Osteoblast (primary cell): Measurements from ENCODE around the gene ACER3. TPM values are rescaled to one million over a fixed set of nuclear protein-coding genes. Genes with fewer than 3 reads are reported as not detected.

Source experiments
- DNase-seq: peaks from one replicate; pipeline ENCODE4 v3.0.0; 2011; ENCODE audit warnings: low spot score, mixed read lengths; ENCODE audit not compliant: insufficient read length; ENCODE audit errors: missing footprints
- H2AFZ ChIP-seq: 2 replicates; pipeline ENCODE4 v1.6.0; 2011; ENCODE audit warnings: mild to moderate bottlenecking, low read length
- H3K27ac ChIP-seq: 2 replicates; pipeline ENCODE4 v1.5.1; 2011; ENCODE audit warnings: mild to moderate bottlenecking, low read depth, low read length, moderate library complexity
- H3K27me3 ChIP-seq: 2 replicates; pipeline ENCODE4 v1.6.0; 2012; ENCODE audit warnings: mild to moderate bottlenecking, control low read depth, inconsistent platforms, low read length, moderate library complexity; ENCODE audit not compliant: insufficient read depth
- H3K36me3 ChIP-seq: 2 replicates; pipeline ENCODE4 v1.5.1; 2011; ENCODE audit warnings: mild to moderate bottlenecking, low read length, control low read depth, moderate library complexity; ENCODE audit not compliant: insufficient read depth
- H3K4me1 ChIP-seq: 2 replicates; pipeline ENCODE4 v1.5.1; 2011; ENCODE audit warnings: mild to moderate bottlenecking, low read length, control low read depth, moderate library complexity; ENCODE audit not compliant: insufficient read depth
- H3K4me2 ChIP-seq: 2 replicates; pipeline ENCODE4 v1.6.0; 2011; ENCODE audit warnings: mild to moderate bottlenecking, low read length; ENCODE audit not compliant: insufficient read depth
- H3K4me3 ChIP-seq: fragments of 200-600 bp; sonication (generic); 3 replicates; pipeline ENCODE4 v1.5.1; 2012; ENCODE audit warnings: mild to moderate bottlenecking, low read length, inconsistent platforms; ENCODE audit not compliant: insufficient read depth
- H3K79me2 ChIP-seq: 2 replicates; pipeline ENCODE4 v1.6.0; 2012; ENCODE audit warnings: mild to moderate bottlenecking, low read length, control low read depth, inconsistent platforms; ENCODE audit not compliant: insufficient read depth
- H3K9me3 ChIP-seq: 2 replicates; pipeline ENCODE4 v1.5.1; 2011; ENCODE audit warnings: low read depth, low read length, control low read depth
- H4K20me1 ChIP-seq: 2 replicates; pipeline ENCODE4 v1.6.0; 2012; ENCODE audit warnings: mild to moderate bottlenecking, low read length, control low read depth; ENCODE audit not compliant: insufficient read depth
- CTCF ChIP-seq: IDR thresholded peaks from 2 replicates; pipeline ENCODE4 v1.5.1; 2011; ENCODE audit warnings: mild to moderate bottlenecking, low read depth, low read length, moderate library complexity; ENCODE audit errors: extremely low read depth
- total RNA-seq: library from RNA; depleted of rRNA; stranded (reverse); fragments of >200 nt; gene quantifications from 2 replicates; pipeline ENCODE4 v1.2.3, GENCODE V29; 2012

Gene ACER3
- total RNA-seq, 1 donor: 9.8 TPM

- peaks cover 13% of the 10 kb centered on the region for H3K4me1 ChIP-seq
- no peaks in the 10 kb centered on the region for H4K20me1 ChIP-seq
- no peak overlapping the region for H3K4me3 ChIP-seq
- DNase-seq: no peak
- no peak overlapping the region for H3K27ac ChIP-seq
- H2AFZ ChIP-seq: no peak overlapping the region
- no peaks in the 10 kb centered on the region for H3K9me3 ChIP-seq
- TF ChIP-seq CTCF: no peak
- no peak overlapping the region for H3K4me2 ChIP-seq
- H3K36me3 ChIP-seq: no peaks in the 10 kb centered on the region
- no peaks in the 10 kb centered on the region for H3K79me2 ChIP-seq
- H3K27me3 ChIP-seq: no peaks in the 10 kb centered on the region
Measured at GRCh38 chr11:77019976-77020595, 159.4 kb downstream of the ACER3 start.

- no peak for TF ChIP-seq CTCF
- Histone ChIP-seq H3K4me3 (no peak overlapping the region), H3K36me3 (no peaks in the 10 kb centered on the region), H3K27me3 (no peaks in the 10 kb centered on the region), H3K79me2 (no peaks in the 10 kb centered on the region), H3K9me3 (no peaks in the 10 kb centered on the region), H3K27ac (no peak overlapping the region), H4K20me1 (no peaks in the 10 kb centered on the region), H2AFZ (no peak overlapping the region), H3K4me2 (no peak overlapping the region), H3K4me1 (peaks cover 9% of the 10 kb centered on the region)
- no peak for DNase-seq
Measured at GRCh38 chr11:77020734-77021133, 160.0 kb downstream of the ACER3 start.

GRCh38 chr11:77024745-77025144 is 164.0 kb downstream of the ACER3 start:
- H4K20me1 ChIP-seq: no peaks in the 10 kb centered on the region
- H3K27me3 ChIP-seq: peaks cover 6% of the 10 kb centered on the region
- no peak overlapping the region for H2AFZ ChIP-seq
- peaks cover 9% of the 10 kb centered on the region for H3K4me1 ChIP-seq
- no peak for DNase-seq
- no peaks in the 10 kb centered on the region for H3K36me3 ChIP-seq
- H3K79me2 ChIP-seq: no peaks in the 10 kb centered on the region
- H3K9me3 ChIP-seq: no peaks in the 10 kb centered on the region
- H3K27ac ChIP-seq: no peak overlapping the region
- no peak overlapping the region for H3K4me2 ChIP-seq
- H3K4me3 ChIP-seq: no peak overlapping the region
- TF ChIP-seq CTCF: no peak

GRCh38 chr11:77026221-77026620 is 165.5 kb downstream of the ACER3 start:
- TF ChIP-seq CTCF: no peak
- Histone ChIP-seq H3K27me3 (peaks cover 21% of the 10 kb centered on the region), H3K4me1 (no peaks in the 10 kb centered on the region), H3K4me2 (no peak overlapping the region), H3K4me3 (no peak overlapping the region), H3K79me2 (no peaks in the 10 kb centered on the region), H3K36me3 (no peaks in the 10 kb centered on the region), H4K20me1 (no peaks in the 10 kb centered on the region), H3K9me3 (no peaks in the 10 kb centered on the region), H2AFZ (no peak overlapping the region), H3K27ac (no peak overlapping the region)
- no peak for DNase-seq
